Endodermal cell (in vitro differentiated cells): Measurements from ENCODE around the gene TBC1D2B. TPM values are rescaled to one million over a fixed set of nuclear protein-coding genes. Genes with fewer than 3 reads are reported as not detected.

Source experiments
- DNase-seq: peaks from one replicate; pipeline ENCODE4 v3.0.0-alpha.2; 2017
- H3K27ac ChIP-seq: 2 replicates; pipeline ENCODE4 v1.5.1; 2013; ENCODE audit warnings: mild to moderate bottlenecking, low read depth, low read length, moderate library complexity
- H3K27me3 ChIP-seq: 2 replicates; pipeline ENCODE4 v1.6.1; 2013; ENCODE audit warnings: mild to moderate bottlenecking, low read length, moderate library complexity; ENCODE audit not compliant: insufficient read depth, control insufficient read depth, poor library complexity, severe bottlenecking
- H3K36me3 ChIP-seq: 2 replicates; pipeline ENCODE4 v1.7.0; 2013; ENCODE audit warnings: mild to moderate bottlenecking, low read length, moderate library complexity; ENCODE audit not compliant: control insufficient read depth, insufficient read depth
- H3K4me1 ChIP-seq: one replicate; pipeline ENCODE4 v1.7.0; 2013; ENCODE audit warnings: low read length; ENCODE audit not compliant: control insufficient read depth, insufficient read depth
- H3K4me3 ChIP-seq: 2 replicates; pipeline ENCODE4 v1.5.1; 2013; ENCODE audit warnings: mild to moderate bottlenecking, low read length, moderate library complexity
- H3K9ac ChIP-seq: 2 replicates; pipeline ENCODE4 v1.6.1; 2013; ENCODE audit warnings: mild to moderate bottlenecking, low read length, moderate library complexity; ENCODE audit not compliant: poor library complexity, severe bottlenecking; ENCODE audit errors: extremely low read depth
- H3K9me3 ChIP-seq: 2 replicates; pipeline ENCODE4 v1.6.1; 2013; ENCODE audit warnings: mild to moderate bottlenecking, low read length, moderate library complexity; ENCODE audit not compliant: control insufficient read depth
- H3K27ac Mint-ChIP-seq: 2 replicates; pipeline ENCODE4 v1.8.0; 2020; ENCODE audit warnings: mixed read lengths
- H3K27me3 Mint-ChIP-seq: 2 replicates; pipeline ENCODE4 v1.8.0; 2021; ENCODE audit warnings: mild to moderate bottlenecking, mixed read lengths; ENCODE audit not compliant: insufficient read depth
- H3K36me3 Mint-ChIP-seq: 2 replicates; pipeline ENCODE4 v1.8.0; 2020; ENCODE audit warnings: low read depth, mixed read lengths
- H3K4me1 Mint-ChIP-seq: 2 replicates; pipeline ENCODE4 v1.8.0; 2020; ENCODE audit warnings: mixed read lengths
- H3K4me3 Mint-ChIP-seq: 2 replicates; pipeline ENCODE4 v1.8.0; 2020; ENCODE audit warnings: mild to moderate bottlenecking, moderate library complexity, mixed read lengths
- H3K9me3 Mint-ChIP-seq: 2 replicates; pipeline ENCODE4 v1.8.0; 2020; ENCODE audit warnings: mild to moderate bottlenecking, mixed read lengths
- WGBS, 2 experiments: methylation state at CpG; one replicate each; pipeline versions ENCODE4 v1.1.5 to v1.1.7; 2013; ENCODE audit warnings: missing lambda C conversion rate in 2 of 2, mixed read lengths in 1 of 2; ENCODE audit not compliant: insufficient coverage in 1 of 2, insufficient read length in 1 of 2; 5-methylcytosine and 5-hydroxymethylcytosine counted together
- total RNA-seq, 2 donors: library from RNA; stranded (reverse); fragmentation: NEBNext Ultra II Directional in 1 of 2; extraction: Animal tissue kit (Norgen Biotek cat#: 25700) in 1 of 2; gene quantifications; 2 replicates in 1 of 2; 3 replicates in 1 of 2; pipeline ENCODE4 v1.2.1, GENCODE V29; 2021
- TF ChIP-seq, protein P1 (sequence below): fragments of 200-600 bp; sonication (generic); conservative IDR thresholded peaks from 2 replicates; pipeline ENCODE4 v1.5.0; 2021; ENCODE audit warnings: antibody characterized with exemption, mild to moderate bottlenecking

The TBC1D2B gene
- total RNA-seq, 2 donors from 2014 or later = 13.8 to 23.8 TPM

DNA sequence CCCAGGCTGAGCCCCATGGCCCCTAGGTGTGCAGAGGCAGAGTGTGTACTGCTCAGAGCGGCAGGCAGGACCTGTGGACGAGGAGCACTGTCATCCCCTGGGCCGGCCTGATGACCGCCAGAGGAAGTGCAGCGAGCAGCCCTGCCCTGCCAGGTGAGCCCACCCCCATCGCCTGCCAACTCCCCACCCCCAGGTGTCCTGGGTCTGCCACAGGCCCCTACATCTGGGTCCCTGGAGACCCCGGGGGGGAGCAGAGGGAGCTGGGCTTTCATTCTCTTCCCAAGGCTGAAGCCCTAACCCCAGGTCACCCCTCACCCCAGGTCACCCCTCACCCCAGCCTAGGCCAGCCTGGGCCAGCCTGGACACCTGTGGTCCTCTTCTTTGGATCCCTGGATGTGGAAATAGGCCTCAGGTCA lies 93.1 kb downstream of the TBC1D2B start:
- Mint-ChIP-seq H3K4me3 (no peak overlapping the region), H3K4me1 (no peaks in the 10 kb centered on the region), H3K27ac (no peak overlapping the region), H3K9me3 (no peaks in the 10 kb centered on the region), H3K36me3 (no peaks in the 10 kb centered on the region), H3K27me3 (no peaks in the 10 kb centered on the region)
- Histone ChIP-seq H3K4me1 (no peaks in the 10 kb centered on the region), H3K4me3 (no peak overlapping the region), H3K36me3 (no peaks in the 10 kb centered on the region), H3K27me3 (no peaks in the 10 kb centered on the region), H3K27ac (no peak overlapping the region), H3K9me3 (no peaks in the 10 kb centered on the region), H3K9ac (no peak overlapping the region)
- DNase-seq = no peak
- TF ChIP-seq, protein P1, sequence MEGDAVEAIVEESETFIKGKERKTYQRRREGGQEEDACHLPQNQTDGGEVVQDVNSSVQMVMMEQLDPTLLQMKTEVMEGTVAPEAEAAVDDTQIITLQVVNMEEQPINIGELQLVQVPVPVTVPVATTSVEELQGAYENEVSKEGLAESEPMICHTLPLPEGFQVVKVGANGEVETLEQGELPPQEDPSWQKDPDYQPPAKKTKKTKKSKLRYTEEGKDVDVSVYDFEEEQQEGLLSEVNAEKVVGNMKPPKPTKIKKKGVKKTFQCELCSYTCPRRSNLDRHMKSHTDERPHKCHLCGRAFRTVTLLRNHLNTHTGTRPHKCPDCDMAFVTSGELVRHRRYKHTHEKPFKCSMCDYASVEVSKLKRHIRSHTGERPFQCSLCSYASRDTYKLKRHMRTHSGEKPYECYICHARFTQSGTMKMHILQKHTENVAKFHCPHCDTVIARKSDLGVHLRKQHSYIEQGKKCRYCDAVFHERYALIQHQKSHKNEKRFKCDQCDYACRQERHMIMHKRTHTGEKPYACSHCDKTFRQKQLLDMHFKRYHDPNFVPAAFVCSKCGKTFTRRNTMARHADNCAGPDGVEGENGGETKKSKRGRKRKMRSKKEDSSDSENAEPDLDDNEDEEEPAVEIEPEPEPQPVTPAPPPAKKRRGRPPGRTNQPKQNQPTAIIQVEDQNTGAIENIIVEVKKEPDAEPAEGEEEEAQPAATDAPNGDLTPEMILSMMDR = no peak
- WGBS, 2 experiments = 100% methylated on average over 2 of the region's 7 CpGs; no CpG with 5 or more reads in 1 of the 2 experiments

DNA sequence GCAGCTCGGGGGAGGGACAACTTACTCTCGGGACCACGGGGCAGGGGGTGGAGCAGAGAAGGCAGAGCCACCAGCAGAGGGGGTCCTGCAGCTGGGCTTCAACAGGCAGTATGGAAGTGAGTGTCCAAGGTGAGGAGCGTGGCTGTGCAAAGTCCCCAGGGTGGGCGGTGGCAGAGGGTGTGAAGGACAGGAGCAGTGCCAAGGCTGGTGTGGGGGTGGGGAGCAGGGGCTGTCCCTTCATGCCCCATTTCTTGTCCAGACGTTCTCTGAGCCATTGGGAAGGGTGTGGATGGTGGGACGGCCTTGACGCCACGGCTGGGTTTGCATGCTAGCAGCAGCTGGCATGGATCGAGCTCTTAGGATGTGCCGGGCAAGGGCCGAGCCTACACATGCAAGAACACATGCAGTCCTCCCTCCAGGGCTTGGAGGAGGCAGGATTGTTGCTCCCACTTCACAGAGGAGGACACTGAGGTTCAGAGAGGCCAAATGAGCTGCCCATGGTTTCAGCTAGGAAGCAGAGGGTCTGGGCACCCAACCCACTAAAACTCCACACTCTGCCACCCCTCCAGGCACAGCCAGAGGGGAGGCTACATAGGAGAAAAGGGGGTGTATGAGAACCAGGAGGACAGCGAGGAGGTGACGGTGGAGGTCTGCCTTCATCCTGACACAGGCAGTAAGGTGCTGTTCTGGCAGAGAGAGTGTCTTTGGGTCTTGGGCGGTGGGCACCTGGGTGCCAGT lies 93.6 kb downstream of the TBC1D2B start:
- Histone ChIP-seq H3K27me3 (no peaks in the 10 kb centered on the region), H3K9me3 (no peaks in the 10 kb centered on the region), H3K9ac (no peak overlapping the region), H3K4me3 (no peak overlapping the region), H3K36me3 (no peaks in the 10 kb centered on the region), H3K27ac (no peak overlapping the region), H3K4me1 (no peaks in the 10 kb centered on the region)
- Mint-ChIP-seq H3K4me1 (no peaks in the 10 kb centered on the region), H3K4me3 (no peak overlapping the region), H3K27ac (no peak overlapping the region), H3K36me3 (no peaks in the 10 kb centered on the region), H3K27me3 (no peaks in the 10 kb centered on the region), H3K9me3 (no peaks in the 10 kb centered on the region)
- TF ChIP-seq, protein P1 = peak; percentile 59
- WGBS, 2 experiments = 60 to 72% methylated on average over 5 to 15 of the region's 15 CpGs
- peak; percentile 75 for DNase-seq

DNA sequence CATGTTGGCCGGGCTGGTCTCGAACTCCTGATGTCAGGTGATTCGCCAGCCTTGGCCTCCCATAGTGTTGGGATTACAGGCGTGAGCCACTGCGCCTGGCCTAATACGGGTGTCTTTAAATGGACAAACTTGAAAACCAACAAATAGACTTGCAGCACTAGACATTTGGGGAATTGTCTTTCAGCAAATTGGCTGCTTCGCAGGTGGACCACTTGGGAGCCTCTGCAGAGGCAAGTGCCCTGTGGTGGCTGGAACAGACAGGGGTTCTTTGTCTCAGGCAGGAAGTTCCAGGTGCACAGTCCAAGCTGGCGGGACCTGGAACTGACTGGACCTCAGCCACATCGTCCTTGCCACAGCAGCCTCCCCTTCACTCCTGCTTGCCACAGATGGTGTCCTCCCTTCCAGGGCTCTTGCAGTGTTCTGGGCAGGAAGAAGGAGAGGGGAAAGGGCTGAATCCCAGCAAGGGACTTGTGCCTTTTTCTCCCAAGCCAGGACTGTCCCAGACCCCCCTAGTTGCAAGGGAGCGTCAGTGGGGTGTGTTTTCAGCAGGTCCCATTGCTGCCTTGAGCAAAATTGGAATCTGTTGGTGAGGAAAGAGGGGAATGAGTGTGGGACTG lies 94.3 kb downstream of the TBC1D2B start:
- no peaks in the 10 kb centered on the region for H3K36me3 ChIP-seq
- no peak for DNase-seq
- H3K27ac Mint-ChIP-seq = no peak overlapping the region
- no peaks in the 10 kb centered on the region for H3K9me3 ChIP-seq
- no peak overlapping the region for H3K4me3 Mint-ChIP-seq
- no peaks in the 10 kb centered on the region for H3K4me1 ChIP-seq
- TF ChIP-seq, protein P1 = no peak
- H3K4me3 ChIP-seq = no peak overlapping the region
- no peak overlapping the region for H3K9ac ChIP-seq
- H3K9me3 Mint-ChIP-seq = no peaks in the 10 kb centered on the region
- H3K36me3 Mint-ChIP-seq = no peaks in the 10 kb centered on the region
- H3K4me1 Mint-ChIP-seq = no peaks in the 10 kb centered on the region
- no peaks in the 10 kb centered on the region for H3K27me3 Mint-ChIP-seq
- WGBS, 2 experiments = 83 to 97% methylated on average over 7 to 10 of the region's 10 CpGs
- H3K27ac ChIP-seq = no peak overlapping the region
- H3K27me3 ChIP-seq = no peaks in the 10 kb centered on the region
